BJ (cell line): ENCODE data around the gene CCL8. TPM values are rescaled to one million over a fixed set of nuclear protein-coding genes. Genes with fewer than 3 reads are reported as not detected.
"Not testable (repeated sequence)": the region's sequence is repeated elsewhere in the genome, so short reads cannot be mapped to it uniquely, and the experiment has no call there.

Source experiments
- CTCF ChIA-PET: fragments of 350-600 bp; formaldehyde crosslinking; extraction: SDS; loops from one replicate; lab custom pipeline; 2021; ENCODE audit warnings: antibody characterized with exemption, inconsistent platforms; lab: Yijun Ruan, JAX
- POLR2A ChIA-PET: fragments of 300-600 bp; sonication (Branson Sonifier 250); formaldehyde crosslinking; extraction: SDS; loops from one replicate; lab custom pipeline; 2021; ENCODE audit warnings: antibody characterized with exemption; lab: Charles Lee
- DNase-seq: peaks from one replicate; pipeline ENCODE4 v3.0.0-alpha.2; 2011; ENCODE audit warnings: low read depth
- H3K27me3 ChIP-seq: 2 replicates; pipeline ENCODE4 v1.6.0; 2011; ENCODE audit warnings: low read length; ENCODE audit not compliant: control insufficient read depth, insufficient read depth
- H3K36me3 ChIP-seq: 2 replicates; pipeline ENCODE4 v1.5.1; 2011; ENCODE audit warnings: low read length; ENCODE audit not compliant: control insufficient read depth, insufficient read depth
- H3K4me3 ChIP-seq: 2 replicates; pipeline ENCODE4 v1.5.1; 2011; ENCODE audit warnings: low read depth, mild to moderate bottlenecking, control low read depth, low read length
- polyA plus RNA-seq: library from polyadenylated mRNA; depleted of rRNA; stranded (reverse); fragments of >200 nt; gene quantifications from 2 replicates; pipeline ENCODE4 v1.2.3, GENCODE V29; 2011
- TF ChIP-seq, protein P1 (sequence below): IDR thresholded peaks from 2 replicates; pipeline ENCODE4 v1.5.1; 2011; ENCODE audit warnings: low read depth, mild to moderate bottlenecking, control low read depth, inconsistent platforms, low read length, moderate library complexity; ENCODE audit not compliant: insufficient read depth

The CCL8 gene
- polyA plus RNA-seq, 1 experiment: 0.10 TPM

DNA sequence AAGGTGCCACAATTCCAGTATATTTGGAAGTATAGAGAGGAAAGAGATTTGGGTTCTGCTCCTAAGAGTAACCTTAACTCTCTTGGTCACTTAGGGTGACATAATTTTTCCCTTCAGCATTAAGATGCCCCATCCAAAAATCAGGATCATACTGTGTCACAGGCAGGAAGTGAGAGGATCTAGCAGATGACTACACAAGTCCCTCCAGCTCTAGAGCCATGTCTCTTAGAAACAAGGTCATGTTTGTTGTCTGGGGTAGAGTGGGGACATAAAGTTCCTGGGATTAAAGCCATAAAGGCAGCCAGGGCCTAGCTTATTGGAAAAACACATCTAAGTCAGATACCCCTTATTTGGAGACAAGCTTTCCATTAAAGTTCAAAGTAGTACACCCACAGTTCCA lies 2.7 kb downstream of the CCL8 start:
- no peaks in the 10 kb centered on the region for H3K36me3 ChIP-seq
- H3K4me3 ChIP-seq: no peak overlapping the region
- H3K27me3 ChIP-seq: no peaks in the 10 kb centered on the region; the same call in 1 of the 2 replicates
- no peak for DNase-seq
- ChIA-PET CTCF (interaction anchor here (0.6 to 6.0 kb wide), 4 partner anchors 21 to 122 kb away, joined by 3 to 34 read pairs (median 3); no protein-coding TSS in a partner anchor), POLR2A (interaction anchor here (0.5 kb wide), 1 partner anchor 33 kb away, joined by 9 read pairs; no protein-coding TSS in a partner anchor)
- TF ChIP-seq, protein P1, sequence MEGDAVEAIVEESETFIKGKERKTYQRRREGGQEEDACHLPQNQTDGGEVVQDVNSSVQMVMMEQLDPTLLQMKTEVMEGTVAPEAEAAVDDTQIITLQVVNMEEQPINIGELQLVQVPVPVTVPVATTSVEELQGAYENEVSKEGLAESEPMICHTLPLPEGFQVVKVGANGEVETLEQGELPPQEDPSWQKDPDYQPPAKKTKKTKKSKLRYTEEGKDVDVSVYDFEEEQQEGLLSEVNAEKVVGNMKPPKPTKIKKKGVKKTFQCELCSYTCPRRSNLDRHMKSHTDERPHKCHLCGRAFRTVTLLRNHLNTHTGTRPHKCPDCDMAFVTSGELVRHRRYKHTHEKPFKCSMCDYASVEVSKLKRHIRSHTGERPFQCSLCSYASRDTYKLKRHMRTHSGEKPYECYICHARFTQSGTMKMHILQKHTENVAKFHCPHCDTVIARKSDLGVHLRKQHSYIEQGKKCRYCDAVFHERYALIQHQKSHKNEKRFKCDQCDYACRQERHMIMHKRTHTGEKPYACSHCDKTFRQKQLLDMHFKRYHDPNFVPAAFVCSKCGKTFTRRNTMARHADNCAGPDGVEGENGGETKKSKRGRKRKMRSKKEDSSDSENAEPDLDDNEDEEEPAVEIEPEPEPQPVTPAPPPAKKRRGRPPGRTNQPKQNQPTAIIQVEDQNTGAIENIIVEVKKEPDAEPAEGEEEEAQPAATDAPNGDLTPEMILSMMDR: no peak

DNA sequence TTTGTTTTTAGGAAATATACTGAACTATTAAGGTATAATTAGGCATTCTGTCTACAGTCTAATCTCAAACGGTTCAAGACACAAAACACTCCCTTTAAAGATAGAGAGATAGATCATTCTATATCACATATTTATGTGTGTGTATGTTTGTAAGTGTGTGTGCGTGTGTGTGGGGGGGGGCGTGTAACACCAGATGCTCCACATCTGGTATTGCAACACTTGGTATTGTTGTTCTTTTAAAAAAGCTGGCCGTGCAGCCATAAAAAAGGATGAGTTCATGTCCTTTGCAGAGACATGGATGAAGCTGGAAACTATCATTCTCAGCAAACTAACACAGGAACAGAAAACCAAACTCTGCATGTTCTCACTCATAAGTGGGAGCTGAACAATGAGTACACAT lies 8.3 kb downstream of the CCL8 start:
- not testable (repeated sequence) for DNase-seq, H3K36me3 ChIP-seq, H3K4me3 ChIP-seq, H3K27me3 ChIP-seq
- ChIA-PET POLR2A (interaction anchor here (0.6 kb wide), 1 partner anchor 27 kb away, joined by 9 read pairs; no protein-coding TSS in a partner anchor), CTCF (interaction anchor here (0.8 to 1.4 kb wide), 5 partner anchors 9 to 127 kb away, joined by 3 to 7 read pairs (median 4); no protein-coding TSS in a partner anchor)

DNA sequence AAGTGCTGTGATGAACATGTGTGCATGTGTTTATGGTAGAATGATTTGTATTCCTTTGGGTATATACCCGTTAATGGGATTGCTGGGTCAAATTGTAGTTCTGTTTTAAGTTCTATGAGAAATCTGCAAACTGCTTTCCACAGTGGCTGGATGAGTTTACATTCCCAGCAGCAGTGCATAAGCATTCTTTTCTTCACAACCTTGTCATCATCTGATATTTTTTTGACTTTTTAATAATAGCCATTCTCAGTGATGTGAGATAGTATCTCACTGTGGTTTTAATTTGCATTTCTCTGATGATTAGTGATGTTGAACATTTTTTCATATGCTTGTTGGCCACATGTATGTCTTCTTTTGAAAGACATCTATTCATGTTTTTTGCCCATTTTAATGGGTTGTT lies 18.5 kb downstream of the CCL8 start:
- ChIA-PET CTCF (interaction anchor here (1.3 to 1.6 kb wide), 2 partner anchors 19 to 24 kb away, joined by 3 to 5 read pairs; no protein-coding TSS in a partner anchor), POLR2A (no interaction called here)
- Histone ChIP-seq H3K4me3 (no peak overlapping the region), H3K36me3 (no peaks in the 10 kb centered on the region), H3K27me3 (peaks cover 3% of the 10 kb centered on the region)
- TF ChIP-seq, protein P1: no peak
- no peak for DNase-seq

DNA sequence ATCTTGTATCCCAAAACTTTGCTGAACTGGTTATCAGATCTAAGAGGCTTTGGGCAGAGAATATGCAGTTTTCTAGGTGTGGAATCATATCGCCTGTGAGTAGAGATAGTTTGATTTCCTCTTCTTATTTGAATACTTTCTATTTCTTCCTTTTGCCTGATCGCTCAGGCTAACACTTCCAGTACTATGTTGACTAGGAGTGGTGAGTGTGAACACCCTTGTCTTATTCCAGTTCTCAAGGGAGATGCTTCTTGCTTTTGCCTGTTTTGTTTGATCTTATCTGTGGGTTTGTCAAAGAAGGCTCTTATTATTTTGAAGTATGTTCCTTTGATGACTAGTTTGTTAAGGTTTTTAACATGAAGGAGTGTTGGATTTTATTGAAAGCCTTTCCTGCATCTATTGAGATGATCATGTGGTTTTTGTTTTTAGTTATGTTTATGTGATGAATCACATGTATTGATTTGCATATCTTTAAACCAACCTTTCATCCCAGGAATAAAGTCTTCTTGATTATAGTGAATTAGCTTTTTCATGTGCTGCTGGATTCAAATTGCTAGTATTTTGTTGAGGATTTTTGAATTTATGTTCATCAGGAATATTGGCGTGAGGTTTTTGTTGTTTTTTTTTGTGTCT lies 20.0 kb downstream of the CCL8 start:
- ChIA-PET CTCF (interaction anchor here (1.3 to 1.6 kb wide), 3 partner anchors 16 to 22 kb away, joined by 3 to 5 read pairs (median 5); no protein-coding TSS in a partner anchor), POLR2A (no interaction called here)
- H3K4me3 ChIP-seq: no peak overlapping the region
- no peaks in the 10 kb centered on the region for H3K36me3 ChIP-seq
- TF ChIP-seq, protein P1: no peak
- no peak for DNase-seq
- H3K27me3 ChIP-seq: peaks cover 3% of the 10 kb centered on the region

DNA sequence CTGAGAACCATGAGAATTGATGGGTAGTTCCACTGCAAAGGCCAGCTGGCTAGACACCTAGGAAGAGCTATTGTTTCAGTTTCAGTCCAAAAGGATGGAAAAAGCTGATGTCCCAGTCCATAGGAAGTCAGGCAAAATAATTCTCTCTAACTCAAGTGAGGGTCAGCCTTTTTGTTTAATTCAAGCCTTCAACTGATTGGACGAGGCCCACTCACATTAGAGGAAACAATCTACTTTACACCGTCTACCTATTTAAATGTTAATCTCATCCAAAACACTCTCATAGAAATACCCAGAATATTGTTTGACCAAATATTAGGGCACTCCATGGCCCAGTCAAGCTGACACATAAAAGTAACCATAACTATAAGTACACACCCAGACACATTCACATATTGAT lies 22.7 kb downstream of the CCL8 start:
- TF ChIP-seq, protein P1: no peak
- ChIA-PET CTCF (no interaction called here), POLR2A (no interaction called here)
- peaks cover 3% of the 10 kb centered on the region for H3K27me3 ChIP-seq
- H3K4me3 ChIP-seq: no peak overlapping the region
- H3K36me3 ChIP-seq: no peaks in the 10 kb centered on the region
- no peak for DNase-seq
